GM21360 (cell line): ENCODE data around the gene RAPGEF6.
"Not testable (repeated sequence)": the region's sequence is repeated elsewhere in the genome, so short reads cannot be mapped to it uniquely, and the experiment has no call there.

Experiments used
- ATAC-seq: cut with Tn5 transposase; IDR thresholded peaks from one replicate; pipeline ENCODE4 v1.9.1; 2021; ENCODE audit warnings: mild to moderate bottlenecking, moderate library complexity; ENCODE audit not compliant: unreplicated experiment

Gene RAPGEF6

DNA sequence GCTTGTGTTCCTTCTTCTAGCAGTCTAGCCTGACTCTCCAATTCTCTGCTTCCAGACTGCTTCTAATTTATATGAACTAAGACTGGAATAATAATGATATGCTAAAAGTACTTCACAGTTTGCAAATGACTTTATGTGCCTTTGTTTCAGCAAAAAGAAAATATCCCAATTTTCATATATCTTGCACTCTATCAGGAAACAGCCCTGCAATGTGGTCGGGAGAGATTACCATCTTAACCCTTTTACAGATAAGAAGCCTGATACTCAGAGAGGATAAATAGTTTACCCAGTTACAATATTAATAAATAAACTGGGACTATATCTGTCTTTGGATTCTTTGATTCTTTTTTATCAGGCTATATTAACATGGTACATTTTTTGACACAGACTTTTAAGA is 245.2 kb downstream of the RAPGEF6 start:
- ATAC-seq: no peak

DNA sequence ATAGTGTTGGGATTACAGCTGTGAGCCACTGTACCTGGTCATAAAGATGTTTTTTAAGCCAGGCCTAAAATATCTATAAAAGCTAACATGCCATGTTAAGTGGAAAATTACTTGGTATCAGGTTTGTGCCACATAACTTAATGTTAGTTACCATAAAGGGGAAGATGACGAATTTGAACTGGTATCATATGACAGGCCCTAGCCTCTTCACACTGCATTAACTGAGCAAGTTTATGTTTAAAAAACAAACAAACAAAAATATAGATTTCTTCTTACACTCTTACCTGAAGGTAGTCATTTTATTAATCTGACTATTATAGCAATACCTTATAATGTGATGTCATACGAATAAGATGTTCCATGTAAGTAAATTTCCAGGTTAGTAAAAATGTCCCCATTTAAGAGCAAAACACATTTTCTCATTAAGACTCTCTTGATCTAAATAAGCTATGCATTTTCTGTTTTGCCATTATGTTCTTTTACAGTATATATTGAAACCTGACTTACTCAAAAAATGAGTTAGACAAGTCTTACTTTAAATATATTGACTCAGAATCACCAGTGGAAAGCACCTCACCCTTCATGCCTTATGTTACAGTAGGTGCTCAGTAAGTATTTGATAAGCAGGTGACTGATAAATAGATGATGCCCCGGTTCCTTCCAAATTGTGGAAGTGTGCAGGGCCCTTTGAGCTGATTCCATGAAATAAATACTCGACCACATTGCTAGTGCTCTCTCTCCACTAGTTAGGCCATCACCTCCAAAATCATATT is 245.7 kb downstream of the RAPGEF6 start:
- no peak for ATAC-seq

DNA sequence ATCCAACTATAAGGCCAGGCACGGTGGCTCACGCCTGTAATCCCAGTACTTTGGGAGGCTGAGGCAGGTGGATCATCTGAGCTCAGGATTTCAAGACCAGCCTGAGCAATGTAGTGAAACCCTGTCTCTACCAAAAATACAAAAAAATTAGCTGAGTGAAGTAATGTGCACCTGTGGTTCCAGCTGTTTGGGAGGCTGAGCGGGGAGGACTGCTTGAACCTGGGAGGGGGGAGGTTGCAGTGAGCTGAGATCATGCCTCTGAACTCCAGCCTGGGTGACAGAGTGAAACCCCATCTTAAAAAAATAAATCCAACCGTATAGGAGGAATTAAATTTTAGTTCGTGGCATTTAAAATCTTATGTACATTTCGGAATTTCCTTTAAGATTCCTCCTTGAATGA is 247.8 kb downstream of the RAPGEF6 start:
- ATAC-seq: no peak

DNA sequence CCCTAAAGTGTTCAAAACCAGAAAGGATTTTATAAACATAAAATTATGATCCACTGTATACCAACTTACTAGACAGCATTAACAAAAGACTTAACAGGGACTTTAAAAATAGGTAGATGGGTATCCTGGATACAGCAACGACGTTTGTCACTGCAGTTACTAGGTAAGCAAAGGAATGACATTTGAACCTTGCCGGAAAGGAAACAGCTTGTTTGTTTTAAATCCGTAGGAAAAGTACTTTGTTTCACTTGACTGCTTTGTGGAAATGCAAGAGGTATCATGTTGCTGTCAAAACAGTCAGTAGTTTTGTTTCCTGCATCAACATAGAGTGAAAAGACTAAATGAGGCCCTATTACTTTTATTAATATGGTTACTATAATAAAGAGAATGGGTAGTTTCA is 248.2 kb downstream of the RAPGEF6 start:
- ATAC-seq: no peak

DNA sequence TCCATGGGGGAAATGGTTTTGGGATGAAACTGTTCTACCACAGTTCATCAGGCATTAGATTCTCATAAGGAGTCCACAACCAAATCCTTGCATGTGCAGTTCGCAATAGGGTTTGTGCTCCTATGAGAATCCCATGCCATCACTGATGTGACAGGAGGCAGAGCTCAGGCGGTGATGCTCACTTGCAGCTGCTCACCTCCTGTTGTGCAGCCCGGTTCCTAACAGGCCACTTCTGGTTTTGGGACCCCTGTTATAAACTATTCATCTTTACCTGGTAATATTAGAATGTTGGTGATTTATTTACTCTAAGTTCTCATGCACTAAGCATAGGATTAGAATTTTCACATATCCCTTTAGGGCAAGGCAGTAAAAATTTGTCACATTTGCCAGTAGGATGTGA is 248.9 kb downstream of the RAPGEF6 start:
- no peak for ATAC-seq

DNA sequence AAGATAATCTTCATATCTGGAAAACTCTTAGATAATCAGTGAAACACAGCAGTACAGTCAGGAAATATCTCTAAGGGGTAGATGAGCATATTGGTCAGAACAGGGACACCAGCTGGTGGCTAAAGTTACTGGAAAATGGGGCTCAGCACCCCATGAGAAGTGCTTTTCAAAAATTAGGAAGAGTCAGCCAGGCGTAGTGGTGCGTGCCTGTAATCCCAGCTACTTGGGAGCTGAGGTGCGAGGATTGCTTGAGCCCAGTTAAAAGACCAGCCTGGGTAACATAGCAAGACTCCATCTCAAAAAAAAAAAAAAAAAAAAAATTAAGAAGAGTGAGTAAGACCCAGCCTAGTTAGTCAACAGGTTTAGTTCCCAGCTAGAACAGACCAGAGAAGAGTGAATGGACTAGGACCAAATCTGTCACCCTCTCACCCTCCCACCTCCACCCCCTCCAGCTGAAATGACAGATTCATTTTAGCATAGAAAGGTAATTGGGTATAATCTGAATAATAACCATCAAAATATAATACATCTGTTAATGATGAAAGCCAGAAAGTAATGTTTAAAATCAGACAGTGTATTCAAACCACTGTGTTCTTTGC is 250.3 kb downstream of the RAPGEF6 start:
- no peak for ATAC-seq

DNA sequence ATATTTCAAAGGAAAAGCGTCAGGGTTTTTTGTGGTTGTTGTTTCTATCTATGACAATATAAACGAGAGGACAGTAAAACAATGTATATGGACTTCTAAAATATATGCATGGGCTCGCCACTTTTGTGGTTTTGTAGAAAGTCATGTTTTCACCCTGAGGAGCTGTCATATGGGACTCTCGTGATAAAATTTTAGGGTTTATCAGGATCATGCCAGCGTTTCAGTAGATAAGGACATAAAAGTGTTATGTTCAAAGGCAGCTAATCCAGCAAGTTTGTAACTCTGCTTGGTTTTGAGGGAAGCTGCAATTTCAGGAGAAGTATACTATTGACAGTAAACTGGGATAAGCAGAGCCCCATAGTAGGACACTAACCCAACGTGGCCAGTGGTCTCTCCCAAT is 250.9 kb downstream of the RAPGEF6 start:
- no peak for ATAC-seq

DNA sequence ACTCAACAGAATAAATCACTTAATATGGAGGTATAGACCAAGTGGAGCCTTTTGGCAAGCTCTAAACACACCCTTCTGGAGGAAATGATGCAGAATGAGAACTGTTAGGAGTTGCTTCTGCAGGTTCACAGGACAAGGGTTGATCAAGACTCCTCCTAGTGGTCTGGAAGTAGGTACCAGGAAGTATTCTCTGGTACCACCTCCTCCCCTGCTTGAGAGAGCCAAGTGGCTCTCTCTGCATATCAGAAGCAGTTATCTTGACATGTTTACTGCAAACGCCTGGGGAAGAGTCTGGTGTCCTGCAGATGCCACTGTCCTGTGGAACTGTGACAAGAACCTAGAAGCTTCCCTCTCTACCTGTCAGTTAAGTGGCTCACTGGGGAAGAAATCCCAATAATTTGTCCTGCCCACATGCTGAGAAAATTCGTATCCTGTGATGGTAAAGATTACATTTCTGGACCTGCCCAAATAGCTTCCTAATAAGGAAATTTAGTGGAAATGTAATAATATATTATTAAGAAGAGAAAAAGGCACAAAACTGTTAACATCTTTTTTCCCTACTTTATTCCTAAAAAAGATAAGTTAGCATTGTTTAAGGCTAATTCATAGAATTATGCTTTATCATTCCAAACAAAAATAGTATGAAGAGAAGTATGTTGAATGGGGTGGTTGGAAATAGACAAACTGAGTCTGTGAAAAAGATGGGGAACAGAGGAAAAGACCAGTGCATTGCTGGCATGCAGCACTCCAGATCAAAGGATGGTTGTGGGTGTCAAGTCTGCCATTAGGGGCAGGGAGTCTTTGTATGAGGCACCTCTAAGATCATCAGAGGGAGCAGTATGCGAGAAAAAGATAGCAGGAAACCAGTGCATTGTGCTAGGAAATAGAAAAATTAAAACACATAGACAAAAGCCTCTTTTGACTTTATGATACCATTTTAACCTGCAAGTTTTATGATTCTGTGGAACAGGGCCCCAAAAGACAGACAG is 252.3 kb downstream of the RAPGEF6 start:
- ATAC-seq: peak; percentile 61

DNA sequence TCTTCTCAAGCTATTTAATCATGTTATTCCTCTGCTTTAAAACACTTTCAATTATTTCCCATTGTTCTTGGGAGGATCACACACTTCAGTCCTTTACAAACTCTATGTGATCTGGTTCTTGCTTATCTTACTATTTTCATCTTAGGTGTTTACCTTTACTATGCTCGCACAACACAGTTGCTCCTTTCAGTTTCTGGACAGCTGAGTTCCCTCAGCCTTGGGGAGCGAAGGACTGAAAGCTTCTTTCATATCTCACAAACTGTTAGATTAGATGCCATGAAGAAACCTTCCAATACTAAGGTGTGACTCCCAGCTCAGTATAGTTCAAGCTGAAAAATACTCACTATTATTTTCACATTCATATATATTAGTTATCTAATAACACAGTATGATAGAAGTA is 253.3 kb downstream of the RAPGEF6 start:
- ATAC-seq: peak; percentile 47

DNA sequence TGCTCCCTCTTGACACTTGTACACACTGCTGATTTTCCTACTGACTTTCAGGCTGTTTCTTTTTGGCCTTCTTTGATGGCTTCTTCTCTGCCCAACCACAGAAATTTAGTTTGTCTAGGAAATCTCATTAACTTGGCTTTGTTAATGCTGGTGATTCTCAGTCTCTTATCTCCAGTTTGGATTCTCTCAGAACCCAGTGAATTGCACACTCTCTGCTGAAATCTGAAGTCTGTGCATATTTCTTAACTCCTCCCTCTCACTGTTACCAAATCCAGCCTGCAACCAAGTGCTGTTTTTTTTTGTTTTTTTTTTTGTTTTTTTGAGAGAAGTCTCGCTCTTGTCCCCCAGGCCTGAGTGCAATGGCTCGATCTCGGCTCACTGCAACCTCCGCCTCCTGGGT is 254.0 kb downstream of the RAPGEF6 start:
- ATAC-seq: no peak

DNA sequence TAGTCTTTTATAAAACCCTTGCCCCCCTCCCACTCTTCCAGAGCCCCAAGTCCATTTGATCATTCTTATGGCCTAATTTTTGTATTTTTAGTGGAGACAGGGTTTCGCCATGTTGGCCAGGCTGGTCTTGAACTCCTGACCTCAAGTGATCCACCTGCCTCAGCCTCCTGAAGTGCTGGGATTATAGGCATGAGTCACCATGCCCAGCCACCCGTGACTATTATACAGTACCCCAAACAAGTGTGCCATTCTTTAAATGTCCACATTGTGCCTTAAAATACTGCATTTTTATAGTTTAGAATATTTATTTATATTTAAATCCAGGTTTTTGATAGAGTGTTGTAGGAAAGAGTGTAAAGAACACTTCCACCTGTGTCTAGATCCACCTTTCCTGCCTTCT is 254.8 kb downstream of the RAPGEF6 start:
- ATAC-seq: not testable (repeated sequence)

DNA sequence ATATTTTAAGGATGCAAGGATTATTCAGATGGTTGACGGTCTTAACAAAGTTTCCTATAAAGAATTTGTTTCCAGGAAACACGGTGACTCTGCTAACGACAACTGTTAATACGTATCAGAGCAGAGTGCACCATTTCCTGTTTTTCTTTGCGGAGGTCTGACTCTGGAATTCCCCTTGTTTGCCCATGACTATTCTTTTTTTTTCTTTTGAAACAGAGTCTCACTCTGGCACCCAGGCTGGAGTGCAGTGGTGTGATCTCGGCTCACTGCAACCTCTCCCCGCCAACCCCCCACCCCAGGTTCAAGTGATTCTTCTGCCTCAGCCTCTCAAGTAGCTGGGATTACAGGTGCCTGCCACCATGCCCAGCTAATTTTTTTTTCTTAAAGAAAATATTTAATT is 255.3 kb downstream of the RAPGEF6 start:
- peak; percentile 34 for ATAC-seq

DNA sequence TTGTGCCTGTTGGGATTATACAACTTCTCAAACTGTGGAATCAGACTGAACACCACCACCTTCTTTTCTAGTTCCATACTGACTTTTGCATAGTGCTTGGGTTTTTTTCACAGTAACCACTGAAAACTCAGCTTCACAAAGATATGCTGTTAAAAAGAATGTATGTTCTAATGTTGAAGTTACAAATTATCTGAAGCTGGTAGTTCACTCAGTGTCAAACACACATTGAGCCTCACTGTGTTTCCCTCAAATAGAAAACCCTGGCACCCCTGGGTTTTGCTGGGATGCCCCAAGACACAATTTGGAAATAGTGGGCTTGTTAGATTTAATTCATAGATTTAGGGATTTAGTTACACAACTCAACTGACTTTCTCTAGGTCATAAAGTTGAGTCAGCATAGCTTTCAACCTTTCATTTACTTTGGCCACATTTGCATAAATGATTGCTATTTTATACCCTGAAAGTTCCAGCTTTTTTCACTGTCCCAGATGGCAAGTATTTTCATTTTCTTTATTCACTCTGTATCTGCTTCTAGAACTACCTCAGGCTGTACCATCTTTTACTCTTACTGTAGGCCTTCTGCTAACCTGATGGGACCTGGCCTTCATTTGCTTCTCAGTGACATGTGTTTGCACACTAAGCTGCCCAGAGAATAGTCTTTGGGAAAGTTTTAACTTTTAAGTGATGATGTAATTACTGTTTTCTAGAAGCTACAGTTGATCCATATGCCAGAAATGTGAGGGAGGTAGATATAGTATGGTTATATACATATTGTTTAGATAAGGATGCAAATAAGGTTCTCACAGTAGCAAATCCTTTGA is 256.1 kb downstream of the RAPGEF6 start:
- ATAC-seq: no peak

DNA sequence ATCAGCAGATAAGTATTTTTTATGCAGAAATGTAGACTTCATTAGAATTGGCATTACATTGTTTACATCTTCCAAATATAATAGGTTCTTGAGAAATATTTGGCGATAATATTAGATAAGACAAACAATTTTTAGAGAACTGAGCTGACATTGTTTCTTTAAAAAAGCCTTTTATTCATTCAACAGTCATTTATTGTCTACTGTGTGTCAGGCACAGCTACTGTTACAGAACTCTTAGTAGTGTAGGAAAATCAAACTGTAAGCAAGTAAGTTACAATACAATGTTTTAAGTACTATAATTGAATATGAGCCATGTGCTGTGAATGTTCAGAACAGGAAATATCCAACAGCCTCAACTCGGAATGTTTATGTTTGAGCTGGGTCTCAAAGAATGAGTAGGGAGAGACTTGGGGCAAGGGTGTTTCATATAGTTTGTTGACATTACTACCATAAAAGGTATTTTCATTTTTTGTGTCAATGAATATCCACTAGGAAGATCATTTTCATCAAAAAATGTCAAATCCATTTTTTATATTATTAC is 257.2 kb downstream of the RAPGEF6 start:
- no peak for ATAC-seq

DNA sequence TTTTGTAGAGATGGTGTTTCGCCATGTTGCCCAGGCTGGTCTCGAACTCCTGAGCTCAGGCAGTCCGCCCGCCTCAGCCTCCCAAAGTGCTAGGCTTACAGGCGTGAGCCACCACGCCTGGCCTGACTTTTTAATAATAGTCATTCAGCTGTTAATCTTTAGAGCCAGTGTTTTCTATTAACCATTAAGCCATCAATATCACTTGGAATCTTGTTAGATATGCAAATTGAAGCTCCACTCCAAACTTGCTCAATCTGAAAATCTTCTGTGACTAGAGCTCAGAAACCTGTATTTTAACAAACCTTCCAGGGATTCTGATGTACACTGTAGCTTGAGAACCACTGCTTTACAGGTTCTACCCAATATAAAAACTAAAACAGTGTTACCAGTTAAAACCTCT is 257.7 kb downstream of the RAPGEF6 start:
- no peak for ATAC-seq

DNA sequence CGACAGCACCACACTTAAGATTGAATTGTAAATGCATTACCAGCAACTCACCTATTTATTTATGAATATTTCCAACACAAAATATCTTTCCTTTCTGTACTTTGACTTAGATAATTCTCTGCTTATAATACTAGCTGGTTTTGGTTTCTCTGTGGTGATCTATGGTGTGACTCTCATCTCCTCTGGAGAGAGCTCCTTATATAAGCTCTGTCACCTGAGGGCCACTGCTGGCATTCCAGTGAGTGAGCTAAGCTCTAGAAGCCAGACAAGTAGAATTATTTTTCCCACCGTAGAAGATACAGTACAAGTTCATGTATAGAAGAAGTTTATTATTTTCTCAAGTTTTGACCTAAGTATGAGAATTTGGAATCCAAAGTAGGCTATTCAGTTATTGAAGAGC is 259.7 kb downstream of the RAPGEF6 start:
- ATAC-seq: no peak
